ENCODE data around the gene CXorf58. TPM values are rescaled to one million over a fixed set of nuclear protein-coding genes. Genes with fewer than 3 reads are reported as not detected.

The CXorf58 gene
- total RNA-seq: not detected in 2 replicates

DNA sequence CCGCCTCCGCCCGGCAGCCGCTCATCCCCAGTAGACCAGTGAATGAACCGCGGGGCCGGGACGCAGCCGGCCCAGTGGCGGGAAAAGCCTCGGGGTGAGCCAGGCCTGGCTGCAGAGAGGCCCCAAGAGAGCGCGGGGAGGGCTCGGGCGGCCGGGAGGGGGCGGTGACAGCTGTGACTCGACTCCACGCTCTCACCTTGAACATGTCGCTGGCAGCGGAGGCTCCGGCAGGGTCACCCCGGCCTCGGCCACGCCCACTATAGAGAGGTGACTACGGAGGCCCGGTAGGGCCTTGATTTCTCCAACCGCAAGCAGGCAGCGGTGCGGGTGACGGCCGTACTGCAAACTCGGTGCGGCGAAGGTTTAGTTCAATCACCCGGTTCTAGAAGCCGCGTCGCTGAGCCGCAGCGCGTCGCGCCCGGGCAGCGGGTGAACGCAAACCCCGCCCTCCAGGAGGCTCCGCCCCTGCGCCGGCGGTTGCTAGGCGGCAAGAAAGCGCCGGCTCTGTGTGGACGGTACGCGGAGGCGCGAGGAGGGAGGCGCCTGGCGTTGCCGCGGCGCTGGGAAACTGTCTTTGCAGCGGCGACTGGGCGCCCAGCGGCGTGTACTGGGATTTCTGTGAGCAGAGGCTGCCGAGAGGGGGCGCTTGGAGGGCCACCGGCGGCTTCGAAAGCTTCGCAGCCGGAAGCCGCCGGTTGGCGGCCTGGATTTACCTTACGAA is at the start of gene CXorf58, which contains the start of gene APOO:
TSS of gene CXorf58 (plus strand) at position 509 of the 721 bp plus-strand sequence. CDS start 2,297 bp downstream, outside the sequence.
TSS of gene APOO (minus strand) at position 441 of the 721 bp plus-strand sequence. CDS start at position 205, 236 bp downstream.

Other genes starting within 250 kb of the CXorf58 start
- 398 and 442 TPM in 2 replicates for gene PRDX4, start 240.5 kb upstream of the CXorf58 start, total RNA-seq
- gene ACOT9, start 164.7 kb upstream of the CXorf58 start, total RNA-seq: 42.4 and 52.3 TPM in 2 replicates
- gene SAT1, start 124.8 kb upstream of the CXorf58 start, total RNA-seq: 385 and 749 TPM in 2 replicates
- 8.1 and 38.5 TPM in 2 replicates for gene APOO, start 68 bp upstream of the CXorf58 start, total RNA-seq
- 6.7 and 10.0 TPM in 2 replicates for gene KLHL15, start 119.2 kb downstream of the CXorf58 start, total RNA-seq
- 171 and 186 TPM in 2 replicates for gene EIF2S3, start 146.9 kb downstream of the CXorf58 start, total RNA-seq
- gene ZFX, start 241.7 kb downstream of the CXorf58 start, total RNA-seq: 20.9 and 35.2 TPM in 2 replicates